T-helper 22 cell (primary cell): ENCODE data around the gene TOM1L2.

Source experiments
- DNase-seq: peaks from one replicate; pipeline ENCODE4 v3.0.0-alpha.2; 2020; ENCODE audit warnings: low read depth

The TOM1L2 gene

GRCh38 chr17:17848311-17849082 is 123.7 kb downstream of the TOM1L2 start:
- no peak for DNase-seq

- DNase-seq: no peak
Measured at GRCh38 chr17:17847726-17848125, 124.5 kb downstream of the TOM1L2 start.

GRCh38 chr17:17847118-17847689 is 125.0 kb downstream of the TOM1L2 start:
- no peak for DNase-seq

- DNase-seq: no peak
Measured at GRCh38 chr17:17846645-17847044, 125.6 kb downstream of the TOM1L2 start.

- DNase-seq: no peak
Measured at GRCh38 chr17:17846003-17846402, 126.2 kb downstream of the TOM1L2 start.

- DNase-seq: no peak
Measured at GRCh38 chr17:17845046-17845775, 127.0 kb downstream of the TOM1L2 start.

- no peak for DNase-seq
Measured at GRCh38 chr17:17844500-17844899, 127.7 kb downstream of the TOM1L2 start.

GRCh38 chr17:17844079-17844478 is 128.1 kb downstream of the TOM1L2 start:
- DNase-seq: no peak

- DNase-seq: no peak
Measured at GRCh38 chr17:17843096-17843495, 129.1 kb downstream of the TOM1L2 start.

- DNase-seq: no peak
Measured at GRCh38 chr17:17842111-17842876, 129.9 kb downstream of the TOM1L2 start.

- DNase-seq: no peak
Measured at GRCh38 chr17:17841601-17842025, 130.6 kb downstream of the TOM1L2 start.

- no peak for DNase-seq
Measured at GRCh38 chr17:17840751-17841591, 131.2 kb downstream of the TOM1L2 start.

GRCh38 chr17:17839791-17840707 is 132.2 kb downstream of the TOM1L2 start:
- DNase-seq: peak; percentile 70

- no peak for DNase-seq
Measured at GRCh38 chr17:17837966-17838962, 133.9 kb downstream of the TOM1L2 start.

GRCh38 chr17:17837380-17837821 is 134.8 kb downstream of the TOM1L2 start:
- DNase-seq: no peak

GRCh38 chr17:17836818-17837379 is 135.3 kb downstream of the TOM1L2 start, which contains the start of gene SREBF1:
TSS of gene SREBF1 (minus strand) at chr17:17836986. CDS start at chr17:17836817, 169 bp downstream.
- DNase-seq: peak; percentile 38

- DNase-seq: peak; percentile 89
Measured at GRCh38 chr17:17836250-17836817, 135.9 kb downstream of the TOM1L2 start.
